Hepatocyte (in vitro differentiated cells): ENCODE results near the gene TCP11L2. TPM values are rescaled to one million over a fixed set of nuclear protein-coding genes. Genes with fewer than 3 reads are reported as not detected.
A peak's percentile ranks its signal among the peaks of the same experiment; 100 is the strongest.

Experiments used
- DNase-seq: peaks from one replicate; pipeline ENCODE4 v3.0.0-alpha.2; 2016; ENCODE audit warnings: low spot score
- H2AFZ ChIP-seq: fragments of 200-600 bp; sonication (generic); 2 replicates; pipeline ENCODE4 v1.6.0; 2016; ENCODE audit warnings: antibody characterized with exemption, mild to moderate bottlenecking
- H3K27ac ChIP-seq: fragments of 200-600 bp; sonication (generic); 2 replicates; pipeline ENCODE4 v1.5.1; 2016; ENCODE audit warnings: mild to moderate bottlenecking
- H3K27me3 ChIP-seq: fragments of 200-600 bp; sonication (generic); 2 replicates; pipeline ENCODE4 v1.6.1; 2016
- H3K36me3 ChIP-seq: fragments of 200-600 bp; sonication (generic); replicated peaks from 2 replicates; pipeline ENCODE4 v1.5.1; 2016; ENCODE audit warnings: low read depth; ENCODE audit not compliant: insufficient read depth
- H3K4me1 ChIP-seq: fragments of 200-600 bp; sonication (generic); 2 replicates; pipeline ENCODE4 v1.5.1; 2016; ENCODE audit warnings: mild to moderate bottlenecking, moderate library complexity; ENCODE audit not compliant: insufficient read depth
- H3K4me2 ChIP-seq: fragments of 200-600 bp; sonication (generic); 2 replicates; pipeline ENCODE4 v1.6.0; 2016
- H3K4me3 ChIP-seq: fragments of 200-600 bp; sonication (generic); 2 replicates; pipeline ENCODE4 v1.5.1; 2016; ENCODE audit warnings: mild to moderate bottlenecking
- H3K79me2 ChIP-seq: fragments of 200-600 bp; sonication (generic); 2 replicates; pipeline ENCODE4 v1.6.0; 2017; ENCODE audit warnings: mild to moderate bottlenecking
- H3K9me2 ChIP-seq: fragments of 200-600 bp; sonication (generic); replicated peaks from 2 replicates; pipeline ENCODE4 v1.6.0; 2017; ENCODE audit warnings: mild to moderate bottlenecking; ENCODE audit not compliant: insufficient read depth
- H3K9me3 ChIP-seq: fragments of 200-600 bp; sonication (generic); 2 replicates; pipeline ENCODE4 v1.5.1; 2016; ENCODE audit warnings: low read depth, mild to moderate bottlenecking
- H4K20me1 ChIP-seq: fragments of 200-600 bp; sonication (generic); 2 replicates; pipeline ENCODE4 v1.6.0; 2016; ENCODE audit warnings: mild to moderate bottlenecking; ENCODE audit not compliant: insufficient read depth, poor library complexity, severe bottlenecking
- EZH2 ChIP-seq: fragments of 200-600 bp; sonication (generic); IDR thresholded peaks from 2 replicates; pipeline ENCODE4 v1.6.1; 2016; ENCODE audit warnings: antibody characterized with exemption, mild to moderate bottlenecking, borderline replicate concordance
- EZH2phosphoT487 ChIP-seq: fragments of 200-600 bp; sonication (generic); IDR thresholded peaks from one replicate; pipeline ENCODE4 v1.6.1; 2018; ENCODE audit warnings: antibody characterized with exemption, mild to moderate bottlenecking, low read depth, moderate library complexity; ENCODE audit not compliant: unreplicated experiment, severe bottlenecking
- WGBS: methylation state at CpG from one replicate; pipeline ENCODE4 v1.1.6; 2016; ENCODE audit warnings: low lambda C conversion rate; ENCODE audit errors: missing lambda C conversion rate; 5-methylcytosine and 5-hydroxymethylcytosine counted together
- polyA plus RNA-seq: library from polyadenylated mRNA; unstranded; fragments of >200 nt; fragmentation: Nextera tagmentation; extraction: Ambion mirVana; gene quantifications from 2 replicates; pipeline ENCODE4 v1.2.1, GENCODE V29; 2016
- total RNA-seq: library from RNA; depleted of rRNA; stranded (reverse); fragments of >200 nt; gene quantifications from 2 replicates; pipeline ENCODE4 v1.2.3, GENCODE V29; 2014
- TF ChIP-seq, protein P1 (sequence below): fragments of 200-600 bp; sonication (generic); IDR thresholded peaks from 2 replicates; pipeline ENCODE4 v1.5.1; 2016; ENCODE audit warnings: antibody characterized with exemption, mild to moderate bottlenecking; ENCODE audit not compliant: poor library complexity

Gene TCP11L2
- total and polyA plus RNA-seq, 2 experiments from 2014 or later = 9.6 to 38.4 TPM

DNA sequence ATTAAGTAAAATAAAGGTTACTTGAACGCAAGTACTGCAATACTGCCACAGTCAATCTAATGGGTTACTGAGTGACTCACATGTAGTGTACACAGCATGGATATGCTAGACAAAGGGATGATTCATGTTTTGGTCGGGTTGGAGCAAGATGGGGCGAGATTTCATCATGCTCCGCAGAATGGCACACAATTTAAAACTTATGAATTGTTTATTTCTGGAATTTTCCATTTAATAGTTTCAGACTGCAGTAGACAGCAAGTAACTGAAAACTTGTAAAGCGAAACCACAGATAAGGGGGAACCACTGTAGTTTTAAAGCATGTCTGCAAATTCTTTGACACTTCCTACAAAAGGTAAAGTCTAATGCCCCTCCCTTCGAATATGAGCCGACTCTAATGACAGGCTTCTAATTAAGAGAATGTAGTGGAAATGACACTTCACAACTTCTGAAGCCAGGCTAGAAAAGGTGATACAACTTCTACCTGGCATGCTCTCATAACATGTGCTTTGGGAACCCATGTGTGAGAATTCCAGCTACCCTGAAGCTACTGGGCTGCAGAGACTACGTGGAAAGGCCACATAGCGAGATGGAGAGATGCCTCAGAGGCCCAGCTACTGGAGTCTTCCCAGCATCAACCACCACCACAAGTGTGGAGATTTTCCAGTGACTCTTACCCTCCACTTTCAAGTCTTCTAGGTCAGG, 13.9 kb upstream of the TCP11L2 start:
- Histone ChIP-seq H3K27ac (peak overlapping the region; percentile 92), H2AFZ (peak overlapping the region; percentile 30), H3K36me3 (no peaks in the 10 kb centered on the region), H3K27me3 (no peaks in the 10 kb centered on the region), H3K79me2 (no peaks in the 10 kb centered on the region), H3K9me3 (no peaks in the 10 kb centered on the region), H3K4me2 (peak overlapping the region; percentile 42), H4K20me1 (no peaks in the 10 kb centered on the region), H3K4me3 (no peak overlapping the region), H3K4me1 (peaks cover 24% of the 10 kb centered on the region), H3K9me2 (no peaks in the 10 kb centered on the region)
- peak; percentile 70 for DNase-seq
- WGBS = 63% methylated on average over 9 of the region's 9 CpGs
- TF ChIP-seq, protein P1, sequence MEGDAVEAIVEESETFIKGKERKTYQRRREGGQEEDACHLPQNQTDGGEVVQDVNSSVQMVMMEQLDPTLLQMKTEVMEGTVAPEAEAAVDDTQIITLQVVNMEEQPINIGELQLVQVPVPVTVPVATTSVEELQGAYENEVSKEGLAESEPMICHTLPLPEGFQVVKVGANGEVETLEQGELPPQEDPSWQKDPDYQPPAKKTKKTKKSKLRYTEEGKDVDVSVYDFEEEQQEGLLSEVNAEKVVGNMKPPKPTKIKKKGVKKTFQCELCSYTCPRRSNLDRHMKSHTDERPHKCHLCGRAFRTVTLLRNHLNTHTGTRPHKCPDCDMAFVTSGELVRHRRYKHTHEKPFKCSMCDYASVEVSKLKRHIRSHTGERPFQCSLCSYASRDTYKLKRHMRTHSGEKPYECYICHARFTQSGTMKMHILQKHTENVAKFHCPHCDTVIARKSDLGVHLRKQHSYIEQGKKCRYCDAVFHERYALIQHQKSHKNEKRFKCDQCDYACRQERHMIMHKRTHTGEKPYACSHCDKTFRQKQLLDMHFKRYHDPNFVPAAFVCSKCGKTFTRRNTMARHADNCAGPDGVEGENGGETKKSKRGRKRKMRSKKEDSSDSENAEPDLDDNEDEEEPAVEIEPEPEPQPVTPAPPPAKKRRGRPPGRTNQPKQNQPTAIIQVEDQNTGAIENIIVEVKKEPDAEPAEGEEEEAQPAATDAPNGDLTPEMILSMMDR = no peak
- TF ChIP-seq EZH2phosphoT487 = no peak
- TF ChIP-seq EZH2 = no peak

DNA sequence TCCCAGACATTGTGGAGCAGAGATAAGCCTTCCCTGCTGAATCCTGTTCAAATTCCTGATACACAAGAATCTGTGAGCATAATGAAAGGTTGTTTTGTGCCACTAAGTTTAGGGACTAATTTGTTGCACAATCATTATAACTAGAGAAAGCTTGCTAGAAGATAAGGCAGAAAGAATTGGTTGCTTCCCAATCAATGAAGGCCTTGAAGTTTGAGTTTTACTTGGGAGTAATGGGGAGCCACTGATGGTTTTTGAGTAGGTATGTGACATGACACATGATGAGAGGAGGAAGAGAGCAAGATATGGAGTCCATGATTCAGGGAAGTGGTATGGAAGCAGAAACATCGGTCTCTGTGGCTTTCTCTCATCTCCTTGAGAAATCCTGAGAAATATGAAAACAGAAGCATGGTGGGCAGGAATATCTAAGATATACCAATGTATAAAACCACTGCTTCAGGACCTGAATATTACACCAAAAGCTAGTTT, 13.3 kb upstream of the TCP11L2 start:
- Histone ChIP-seq H3K79me2 (no peaks in the 10 kb centered on the region), H3K36me3 (no peaks in the 10 kb centered on the region), H3K4me2 (peak overlapping the region; percentile 42), H3K27me3 (no peaks in the 10 kb centered on the region), H4K20me1 (no peaks in the 10 kb centered on the region), H3K9me3 (no peaks in the 10 kb centered on the region), H2AFZ (peak overlapping the region; percentile 30), H3K9me2 (no peaks in the 10 kb centered on the region), H3K4me1 (peaks cover 18% of the 10 kb centered on the region), H3K27ac (peak overlapping the region; percentile 92), H3K4me3 (no peak overlapping the region)
- no peak for DNase-seq
- WGBS = 54% methylated on average over 1 of the region's 1 CpG
- TF ChIP-seq, protein P1 = no peak
- TF ChIP-seq EZH2phosphoT487 (no peak), EZH2 (no peak)

DNA sequence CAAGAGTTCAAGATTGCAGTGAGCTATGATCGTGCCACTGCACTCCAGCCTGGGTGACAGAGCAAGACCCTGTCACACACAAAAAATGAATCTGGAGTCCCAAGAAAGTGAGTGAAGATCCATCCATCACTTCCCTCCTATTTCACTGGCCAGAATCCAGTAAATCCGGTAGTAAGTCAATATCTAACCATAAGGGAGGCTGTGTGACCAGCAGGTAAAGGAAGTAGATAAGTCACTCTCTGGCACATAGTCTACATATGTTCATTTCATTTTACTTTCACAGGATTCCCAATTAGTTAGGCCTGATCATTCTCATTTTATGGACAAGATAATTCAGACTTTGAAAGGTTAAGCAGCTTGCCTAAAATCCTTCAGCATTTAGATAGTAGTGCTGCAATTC, 11.9 kb upstream of the TCP11L2 start:
- Histone ChIP-seq H4K20me1 (no peaks in the 10 kb centered on the region), H3K36me3 (no peaks in the 10 kb centered on the region), H3K4me3 (no peak overlapping the region), H3K4me1 (peaks cover 16% of the 10 kb centered on the region), H3K4me2 (no peak overlapping the region), H3K9me3 (no peaks in the 10 kb centered on the region), H3K27ac (peak overlapping the region; percentile 78), H2AFZ (no peak overlapping the region), H3K9me2 (no peaks in the 10 kb centered on the region), H3K79me2 (no peaks in the 10 kb centered on the region), H3K27me3 (no peaks in the 10 kb centered on the region)
- WGBS = 97% methylated on average over 2 of the region's 2 CpGs
- DNase-seq = no peak
- no peak for TF ChIP-seq EZH2phosphoT487
- TF ChIP-seq, protein P1 = no peak
- TF ChIP-seq EZH2 = no peak
